Neutrophil (primary cell): ENCODE results near the gene MICAL3.

ENCODE experiments used
- H3K27ac ChIP-seq: fragments of 200-600 bp; sonication (generic); 2 replicates; pipeline ENCODE4 v1.5.1; 2016; ENCODE audit warnings: mild to moderate bottlenecking, moderate library complexity
- H3K27me3 ChIP-seq: fragments of 200-600 bp; sonication (generic); 2 replicates; pipeline ENCODE4 v1.6.0; 2016; ENCODE audit warnings: mild to moderate bottlenecking
- H3K36me3 ChIP-seq: fragments of 200-600 bp; sonication (generic); 2 replicates; pipeline ENCODE4 v1.5.1; 2017
- H3K4me1 ChIP-seq, 2 experiments: fragments of 200-600 bp in 1 of 2; sonication (generic) in 1 of 2; 1 replicate in 1 of 2; 2 replicates in 1 of 2; pipeline versions ENCODE4 v1.5.1 to v1.6.1; 2013 to 2016; ENCODE audit warnings: low read depth in 1 of 2, low read length in 1 of 2, mild to moderate bottlenecking in 1 of 2, moderate library complexity in 1 of 2; ENCODE audit not compliant: control insufficient read depth in 1 of 2, insufficient read depth in 1 of 2
- H3K4me3 ChIP-seq, 2 experiments: fragments of 200-600 bp in 1 of 2; sonication (generic) in 1 of 2; 1 replicate in 1 of 2; 2 replicates in 1 of 2; pipeline ENCODE4 v1.5.1; 2013 to 2016; ENCODE audit warnings: low read depth in 1 of 2, low read length in 1 of 2, mild to moderate bottlenecking in 1 of 2, moderate library complexity in 1 of 2
- H3K9me3 ChIP-seq: fragments of 200-600 bp; sonication (generic); 2 replicates; pipeline ENCODE4 v1.5.1; 2016
- TF ChIP-seq, protein P1 (sequence below): fragments of 200-600 bp; sonication (generic); IDR thresholded peaks from 2 replicates; pipeline ENCODE4 v1.5.1; 2016; ENCODE audit warnings: antibody characterized with exemption

MICAL3 gene

DNA sequence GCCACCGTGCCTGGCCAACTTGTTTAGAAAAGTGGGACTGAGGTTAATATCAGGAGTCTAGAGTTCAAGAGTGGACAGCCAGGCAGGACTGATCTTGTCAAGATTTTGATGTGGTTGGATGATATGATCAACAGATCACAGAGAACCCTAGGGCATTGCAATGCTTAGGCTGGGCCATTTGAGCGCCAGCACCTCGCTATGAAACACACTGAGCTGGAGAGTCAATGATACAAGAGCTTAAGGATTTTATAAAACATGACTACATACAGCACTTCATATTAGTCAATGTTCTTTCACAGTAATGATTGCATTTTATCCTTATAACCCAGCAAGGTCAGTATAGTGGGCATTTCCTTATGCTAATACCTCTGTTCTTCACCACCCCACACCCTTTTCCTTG is 38.1 kb upstream of the MICAL3 start:
- Histone ChIP-seq H3K4me3 (no peak overlapping the region), H3K9me3 (no peaks in the 10 kb centered on the region), H3K4me1 (peaks cover 0 to 11% of the 10 kb centered on the region in 2 experiments), H3K27ac (no peak overlapping the region), H3K27me3 (peaks cover 73% of the 10 kb centered on the region), H3K36me3 (no peaks in the 10 kb centered on the region)
- TF ChIP-seq, protein P1, sequence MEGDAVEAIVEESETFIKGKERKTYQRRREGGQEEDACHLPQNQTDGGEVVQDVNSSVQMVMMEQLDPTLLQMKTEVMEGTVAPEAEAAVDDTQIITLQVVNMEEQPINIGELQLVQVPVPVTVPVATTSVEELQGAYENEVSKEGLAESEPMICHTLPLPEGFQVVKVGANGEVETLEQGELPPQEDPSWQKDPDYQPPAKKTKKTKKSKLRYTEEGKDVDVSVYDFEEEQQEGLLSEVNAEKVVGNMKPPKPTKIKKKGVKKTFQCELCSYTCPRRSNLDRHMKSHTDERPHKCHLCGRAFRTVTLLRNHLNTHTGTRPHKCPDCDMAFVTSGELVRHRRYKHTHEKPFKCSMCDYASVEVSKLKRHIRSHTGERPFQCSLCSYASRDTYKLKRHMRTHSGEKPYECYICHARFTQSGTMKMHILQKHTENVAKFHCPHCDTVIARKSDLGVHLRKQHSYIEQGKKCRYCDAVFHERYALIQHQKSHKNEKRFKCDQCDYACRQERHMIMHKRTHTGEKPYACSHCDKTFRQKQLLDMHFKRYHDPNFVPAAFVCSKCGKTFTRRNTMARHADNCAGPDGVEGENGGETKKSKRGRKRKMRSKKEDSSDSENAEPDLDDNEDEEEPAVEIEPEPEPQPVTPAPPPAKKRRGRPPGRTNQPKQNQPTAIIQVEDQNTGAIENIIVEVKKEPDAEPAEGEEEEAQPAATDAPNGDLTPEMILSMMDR: no peak

DNA sequence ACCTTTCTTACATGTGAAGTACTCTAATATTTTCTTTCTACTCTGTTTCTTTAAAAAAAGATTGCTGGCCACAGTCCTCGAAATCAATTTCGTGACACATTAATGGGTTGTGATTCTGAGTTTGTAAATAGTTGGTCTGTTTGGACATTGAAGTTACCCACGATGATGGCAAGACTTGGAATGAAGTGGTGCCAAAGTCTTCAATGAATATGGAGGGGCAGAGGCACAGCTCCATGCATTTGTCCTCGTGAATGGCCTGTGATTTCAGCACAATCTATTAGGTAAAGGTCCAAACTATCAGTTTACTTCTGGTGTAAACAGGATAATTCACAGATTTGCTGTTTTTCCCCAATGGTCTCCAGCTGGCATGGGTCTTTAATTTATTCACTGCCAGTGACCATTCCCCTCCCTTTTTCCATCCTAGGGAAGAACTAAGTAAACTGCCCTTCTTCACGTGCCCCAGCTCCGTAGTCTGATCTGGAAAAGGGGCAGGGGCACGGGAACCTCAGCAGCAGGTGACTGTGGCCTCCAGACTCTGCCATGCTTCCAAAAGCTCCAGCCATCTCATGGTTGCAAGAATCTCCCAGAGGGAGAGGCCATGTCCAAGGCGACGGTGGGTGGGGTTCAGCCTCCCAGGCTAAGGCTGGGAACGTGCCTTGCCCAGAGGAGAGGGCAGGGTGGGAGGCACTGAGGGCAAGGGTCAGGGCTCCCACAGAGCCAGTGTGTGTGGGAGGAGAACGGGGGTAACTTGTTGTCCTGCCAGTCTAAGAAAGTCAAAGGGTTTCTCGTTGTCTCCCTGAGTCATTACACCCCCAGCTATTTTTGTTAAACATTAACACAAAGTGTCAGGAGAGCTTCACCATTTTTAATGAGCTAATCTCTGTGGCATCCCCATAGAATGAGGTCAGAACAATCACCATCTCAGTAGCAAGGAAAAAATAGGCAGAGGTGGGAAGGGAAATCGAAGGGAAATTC is 36.6 kb upstream of the MICAL3 start:
- Histone ChIP-seq H3K4me1 (peaks cover 0 to 4% of the 10 kb centered on the region in 2 experiments), H3K4me3 (no peak overlapping the region), H3K36me3 (no peaks in the 10 kb centered on the region), H3K9me3 (no peaks in the 10 kb centered on the region), H3K27ac (no peak overlapping the region), H3K27me3 (peaks cover 58% of the 10 kb centered on the region)
- TF ChIP-seq, protein P1: no peak

DNA sequence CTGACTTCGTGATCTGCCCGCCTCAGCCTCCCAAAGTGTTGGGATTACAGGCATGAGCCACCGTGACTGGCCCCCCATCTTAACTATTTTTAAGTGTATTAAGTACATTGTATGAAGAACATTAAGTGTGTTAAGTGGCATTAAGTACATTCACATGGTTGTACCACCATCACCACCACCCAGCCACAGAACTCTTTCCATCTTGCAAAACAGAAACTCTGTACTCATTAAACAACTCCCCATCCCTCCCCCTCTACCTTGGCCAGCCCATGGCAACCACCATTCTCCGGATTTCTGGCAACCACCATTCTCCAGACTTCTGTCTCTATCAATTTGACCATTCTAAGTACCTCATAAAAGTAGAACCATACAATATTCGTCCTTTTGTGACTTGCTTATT is 35.6 kb upstream of the MICAL3 start:
- TF ChIP-seq, protein P1: no peak
- Histone ChIP-seq H3K4me3 (no peak overlapping the region), H3K27ac (no peak overlapping the region), H3K27me3 (peaks cover 49% of the 10 kb centered on the region), H3K36me3 (no peaks in the 10 kb centered on the region), H3K4me1 (no peaks in the 10 kb centered on the region), H3K9me3 (no peaks in the 10 kb centered on the region)

DNA sequence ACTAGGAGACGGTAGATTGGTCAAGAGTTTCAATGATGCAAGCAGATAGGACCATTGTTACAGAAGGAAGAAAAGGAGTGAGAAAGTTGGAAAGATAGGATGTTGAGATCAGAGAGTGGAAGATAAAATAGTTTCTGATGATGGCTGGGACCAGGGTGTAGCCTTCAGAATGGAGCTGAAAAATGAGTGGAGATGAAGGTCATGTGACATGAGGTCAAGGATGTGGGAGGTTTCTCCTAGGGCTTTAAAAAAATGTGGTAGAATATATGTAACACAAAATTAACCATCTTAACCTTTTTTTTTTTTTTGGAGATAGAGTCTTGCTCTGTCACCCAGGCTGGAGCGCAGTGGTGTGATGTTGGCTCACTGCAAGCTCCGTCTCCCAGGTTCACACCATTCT is 35.1 kb upstream of the MICAL3 start:
- Histone ChIP-seq H3K9me3 (no peaks in the 10 kb centered on the region), H3K27me3 (peaks cover 44% of the 10 kb centered on the region), H3K4me1 (no peaks in the 10 kb centered on the region), H3K27ac (no peak overlapping the region), H3K4me3 (no peak overlapping the region), H3K36me3 (no peaks in the 10 kb centered on the region)
- TF ChIP-seq, protein P1: no peak

DNA sequence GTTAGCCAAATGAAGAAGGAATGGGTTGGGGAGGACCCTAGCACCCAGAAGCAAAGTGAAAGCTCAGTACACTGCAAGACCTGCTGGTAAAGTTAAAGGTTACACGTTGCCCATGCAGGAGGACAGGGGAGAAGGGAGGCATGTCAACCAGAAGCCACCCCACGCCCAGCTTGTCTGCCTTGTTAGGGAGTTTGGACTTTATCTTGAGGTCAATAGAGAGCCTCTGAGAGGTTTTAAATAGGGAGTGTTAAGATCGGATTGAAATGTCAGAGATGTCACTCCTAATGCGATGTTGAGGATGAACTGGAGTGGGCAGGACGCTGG is 34.7 kb upstream of the MICAL3 start:
- no peak overlapping the region for H3K27ac ChIP-seq
- no peaks in the 10 kb centered on the region for H3K9me3 ChIP-seq
- no peaks in the 10 kb centered on the region for H3K36me3 ChIP-seq
- H3K27me3 ChIP-seq: peaks cover 39% of the 10 kb centered on the region
- H3K4me3 ChIP-seq: no peak overlapping the region
- no peaks in the 10 kb centered on the region for H3K4me1 ChIP-seq
- TF ChIP-seq, protein P1: no peak
